GM20000 (cell line): ENCODE data around the gene LRRC8C.
A peak's percentile ranks its signal among the peaks of the same experiment; 100 is the strongest.

Experiments
- DNase-seq: peaks from one replicate; pipeline ENCODE4 v3.0.0; 2012; ENCODE audit warnings: low spot score
- TF ChIP-seq, protein P1 (sequence below): IDR thresholded peaks from 2 replicates; pipeline ENCODE4 v1.5.1; 2012; ENCODE audit warnings: mild to moderate bottlenecking, control low read depth; ENCODE audit errors: extremely low read depth, missing control alignments

The LRRC8C gene

DNA sequence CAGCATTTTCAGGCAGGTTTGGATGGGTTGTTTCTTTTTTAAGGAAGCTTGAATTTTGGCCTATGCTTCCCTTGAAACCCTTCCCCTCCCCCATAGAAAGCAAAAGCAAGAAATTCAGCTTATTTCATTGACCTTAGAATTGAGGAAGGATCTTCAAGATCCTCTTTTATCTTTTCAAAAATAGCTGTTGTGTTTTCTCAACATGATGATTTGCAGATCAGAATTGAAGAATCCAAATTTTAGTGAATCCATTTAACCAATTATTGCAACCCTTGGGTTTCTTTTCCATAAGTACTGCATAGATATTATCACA is 73.7 kb downstream of the LRRC8C start:
- peak; percentile 14 for DNase-seq
- TF ChIP-seq, protein P1, sequence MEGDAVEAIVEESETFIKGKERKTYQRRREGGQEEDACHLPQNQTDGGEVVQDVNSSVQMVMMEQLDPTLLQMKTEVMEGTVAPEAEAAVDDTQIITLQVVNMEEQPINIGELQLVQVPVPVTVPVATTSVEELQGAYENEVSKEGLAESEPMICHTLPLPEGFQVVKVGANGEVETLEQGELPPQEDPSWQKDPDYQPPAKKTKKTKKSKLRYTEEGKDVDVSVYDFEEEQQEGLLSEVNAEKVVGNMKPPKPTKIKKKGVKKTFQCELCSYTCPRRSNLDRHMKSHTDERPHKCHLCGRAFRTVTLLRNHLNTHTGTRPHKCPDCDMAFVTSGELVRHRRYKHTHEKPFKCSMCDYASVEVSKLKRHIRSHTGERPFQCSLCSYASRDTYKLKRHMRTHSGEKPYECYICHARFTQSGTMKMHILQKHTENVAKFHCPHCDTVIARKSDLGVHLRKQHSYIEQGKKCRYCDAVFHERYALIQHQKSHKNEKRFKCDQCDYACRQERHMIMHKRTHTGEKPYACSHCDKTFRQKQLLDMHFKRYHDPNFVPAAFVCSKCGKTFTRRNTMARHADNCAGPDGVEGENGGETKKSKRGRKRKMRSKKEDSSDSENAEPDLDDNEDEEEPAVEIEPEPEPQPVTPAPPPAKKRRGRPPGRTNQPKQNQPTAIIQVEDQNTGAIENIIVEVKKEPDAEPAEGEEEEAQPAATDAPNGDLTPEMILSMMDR, result no peak

DNA sequence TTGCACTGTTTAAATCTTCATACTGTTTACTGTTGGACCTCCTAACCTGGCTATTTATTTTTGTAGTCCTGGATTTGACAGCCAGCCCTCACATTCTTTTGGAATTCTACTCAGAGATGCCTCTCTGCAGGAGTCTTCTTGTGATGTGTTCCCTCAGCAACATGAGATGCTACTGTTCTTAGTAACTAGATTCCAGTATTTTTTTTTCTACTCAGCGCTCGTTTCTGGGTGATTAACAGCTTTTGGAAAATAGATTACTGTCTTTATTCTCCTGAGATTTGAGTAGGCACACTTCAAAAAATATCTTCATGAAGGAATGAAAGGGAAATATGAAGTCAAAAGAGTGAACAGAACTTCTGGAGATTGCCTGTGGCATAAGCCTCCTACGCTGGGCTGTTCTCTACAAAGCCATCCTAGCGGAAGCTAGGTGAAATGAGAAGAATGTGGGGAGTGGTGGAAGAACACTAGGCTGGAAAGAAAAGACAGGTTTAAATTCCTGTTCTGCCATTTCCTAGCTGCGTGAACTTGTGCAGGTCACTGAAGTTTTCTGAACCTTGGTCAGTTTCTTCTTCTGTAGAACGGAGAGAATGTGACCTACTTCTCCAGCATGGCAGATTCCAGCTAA is 75.9 kb downstream of the LRRC8C start:
- TF ChIP-seq, protein P1, result no peak
- DNase-seq, result no peak

DNA sequence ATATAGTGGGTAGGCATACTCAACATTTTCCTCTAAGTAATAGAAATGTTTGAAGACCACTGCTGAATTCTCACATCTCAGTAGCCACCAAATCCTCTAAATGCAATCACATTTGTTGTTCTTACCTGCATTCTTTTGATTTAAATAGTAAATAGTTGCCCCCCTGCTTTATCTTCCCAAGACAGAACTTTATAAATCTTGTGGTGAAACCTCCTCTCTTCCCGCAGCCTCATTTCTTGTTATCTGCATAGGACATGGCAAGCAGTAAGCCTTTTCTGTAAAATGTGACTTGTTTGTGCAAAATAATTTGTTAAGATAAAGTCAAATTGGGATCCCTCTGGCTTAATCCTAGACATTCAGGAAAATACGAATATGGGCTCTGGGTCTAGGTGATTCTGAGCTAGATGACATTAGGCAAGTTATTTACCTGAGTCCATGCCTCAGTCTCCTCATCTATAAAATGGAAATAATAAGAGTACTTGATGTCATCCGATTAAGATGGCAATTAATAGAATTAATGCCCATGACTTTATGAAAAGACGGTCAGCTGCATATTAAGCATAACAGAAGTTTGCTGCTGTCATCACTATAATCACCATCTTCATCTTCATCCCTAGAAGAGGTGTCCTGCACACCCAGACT is 77.7 kb downstream of the LRRC8C start:
- DNase-seq, result no peak
- TF ChIP-seq, protein P1, result no peak

DNA sequence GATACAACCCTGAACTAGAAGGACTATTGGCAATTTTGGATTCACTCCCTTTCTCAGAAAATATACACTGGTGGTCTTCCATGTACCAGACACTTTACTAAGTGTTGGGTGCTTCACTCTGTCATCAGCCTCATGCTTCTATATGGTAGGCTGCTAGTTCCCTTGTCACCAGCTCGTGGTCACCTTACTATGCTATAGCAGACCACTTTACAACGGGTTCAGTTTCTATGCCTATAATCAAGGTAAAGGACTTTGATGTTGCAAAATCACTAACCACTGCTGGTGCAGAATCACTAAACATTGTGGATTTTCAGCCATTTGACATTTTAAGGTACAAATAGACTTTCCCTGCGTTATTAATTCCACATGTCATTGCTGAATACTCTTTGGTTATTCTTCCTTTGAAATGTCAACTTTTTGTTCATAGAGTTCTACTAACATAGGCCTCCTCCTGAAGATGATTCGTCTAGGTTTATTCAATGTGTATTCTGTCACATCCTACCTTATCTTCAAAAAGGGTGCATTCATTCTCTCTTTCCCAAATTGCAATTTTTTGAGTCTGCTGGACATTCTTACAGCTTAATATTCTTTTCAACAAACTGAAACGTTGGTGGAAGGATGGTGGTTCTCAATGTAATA is 78.3 kb downstream of the LRRC8C start:
- no peak for DNase-seq
- TF ChIP-seq, protein P1, result no peak

DNA sequence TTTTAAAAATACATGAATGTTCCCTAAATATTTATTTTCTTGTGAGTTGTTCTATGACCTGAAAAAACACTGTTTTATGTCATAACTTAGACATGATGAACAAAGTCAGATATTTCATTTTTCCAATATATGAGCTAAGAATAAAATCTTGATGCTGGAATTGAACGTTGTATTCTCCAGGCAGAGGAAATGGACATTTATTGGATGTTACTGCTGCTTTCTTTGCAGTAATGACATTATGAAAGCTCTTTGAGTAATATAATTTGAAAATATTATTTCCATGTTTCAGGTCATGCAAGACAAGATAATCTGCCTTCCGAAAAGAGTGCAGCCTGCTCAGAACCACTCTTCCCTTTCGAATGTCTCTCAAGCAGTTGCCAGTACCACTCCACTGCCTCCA is 79.5 kb downstream of the LRRC8C start:
- TF ChIP-seq, protein P1, result no peak
- no peak for DNase-seq

DNA sequence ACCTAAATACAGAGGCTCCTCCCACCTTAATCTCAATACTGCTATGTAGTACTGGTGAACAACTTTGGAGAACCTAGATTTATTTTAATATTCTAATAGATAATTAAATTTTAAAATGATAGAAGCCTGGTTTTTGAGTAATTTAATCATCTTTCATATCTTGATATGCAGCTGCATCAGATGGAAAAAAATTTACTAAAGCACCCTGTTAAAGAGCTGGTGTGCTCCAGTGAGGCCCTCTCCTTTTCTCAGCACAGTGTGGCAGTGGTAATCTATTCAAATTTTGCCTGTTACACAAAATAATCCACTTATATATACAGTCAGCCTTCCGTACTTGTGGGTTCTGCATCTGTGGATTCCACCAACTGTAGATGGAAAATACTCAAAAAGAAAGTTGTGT is 82.8 kb downstream of the LRRC8C start:
- TF ChIP-seq, protein P1, result no peak

DNA sequence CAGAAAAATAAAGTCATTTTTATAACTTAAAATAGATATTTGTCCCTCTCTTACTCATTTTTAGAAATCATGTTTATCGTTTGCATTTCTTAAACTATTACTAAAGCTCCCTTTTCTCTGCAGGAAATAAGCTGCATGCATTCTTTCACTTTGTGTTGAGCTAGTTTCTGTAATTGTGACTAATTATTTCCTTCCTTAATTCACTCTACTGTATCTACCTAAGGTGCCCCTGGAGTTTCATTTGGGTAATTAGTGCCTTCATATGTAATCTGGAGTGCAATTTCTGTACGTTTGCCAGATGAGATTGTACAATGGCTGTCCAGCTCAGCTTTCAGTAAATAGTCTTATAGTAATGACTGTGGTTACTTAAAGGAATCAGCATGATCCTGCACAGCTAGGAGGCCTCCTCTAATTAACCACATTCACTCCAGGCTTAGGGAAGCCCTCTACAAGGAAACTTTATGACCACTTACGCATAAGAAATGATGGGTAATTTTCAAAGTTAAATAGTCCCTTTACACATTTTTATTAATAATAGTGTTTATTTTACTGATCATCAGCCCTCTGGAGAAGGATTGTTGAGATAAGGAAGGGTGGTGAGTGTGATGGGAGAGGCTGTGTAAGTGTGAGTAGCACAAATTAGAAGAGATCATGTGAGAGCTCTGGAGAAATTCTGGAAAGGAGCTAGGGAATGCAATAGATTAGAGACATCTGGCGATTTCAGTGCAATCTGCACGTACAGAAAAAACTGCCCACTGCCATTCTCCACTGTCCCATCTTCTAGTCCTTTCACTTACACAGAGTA is 86.8 kb downstream of the LRRC8C start:
- TF ChIP-seq, protein P1, result no peak
- DNase-seq, result peak; percentile 49

More for the DNA sequence above, 82.8 kb downstream of the LRRC8C start:
- no peak for DNase-seq
